ENCODE results near the gene CCDC83.
A peak's percentile ranks its signal among the peaks of the same experiment; 100 is the strongest.
"Not testable (repeated sequence)": the region's sequence is repeated elsewhere in the genome, so short reads cannot be mapped to it uniquely, and the experiment has no call there.

The CCDC83 gene

DNA sequence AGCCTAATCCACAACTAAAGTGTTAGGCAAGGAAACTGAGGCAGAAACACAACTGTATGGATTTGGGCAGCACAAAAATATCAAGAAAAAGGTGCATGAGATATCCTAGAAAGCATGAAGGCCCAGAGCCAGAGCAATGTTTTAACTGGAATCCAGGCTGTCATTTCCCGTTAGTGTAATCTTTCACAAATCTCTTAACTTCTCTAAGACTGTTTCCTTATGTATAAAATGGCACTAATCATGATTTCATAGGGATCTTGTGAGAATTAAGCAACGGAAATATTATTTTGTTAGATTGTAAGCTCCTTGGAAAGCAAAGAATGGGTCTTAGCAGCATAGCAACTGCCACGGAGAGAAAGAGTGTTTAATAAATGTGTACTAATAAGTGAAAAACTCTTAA lies 29.6 kb upstream of the CCDC83 start:
- Mint-ChIP-seq H3K4me1 (no peaks in the 10 kb centered on the region), H3K4me3 (no peak overlapping the region), H3K9me3 (no peaks in the 10 kb centered on the region), H3K27me3 (no peaks in the 10 kb centered on the region), H3K27ac (no peak overlapping the region), H3K36me3 (no peaks in the 10 kb centered on the region)
- DNase-seq: no peak
- no peak for ATAC-seq (replicated peaks)

DNA sequence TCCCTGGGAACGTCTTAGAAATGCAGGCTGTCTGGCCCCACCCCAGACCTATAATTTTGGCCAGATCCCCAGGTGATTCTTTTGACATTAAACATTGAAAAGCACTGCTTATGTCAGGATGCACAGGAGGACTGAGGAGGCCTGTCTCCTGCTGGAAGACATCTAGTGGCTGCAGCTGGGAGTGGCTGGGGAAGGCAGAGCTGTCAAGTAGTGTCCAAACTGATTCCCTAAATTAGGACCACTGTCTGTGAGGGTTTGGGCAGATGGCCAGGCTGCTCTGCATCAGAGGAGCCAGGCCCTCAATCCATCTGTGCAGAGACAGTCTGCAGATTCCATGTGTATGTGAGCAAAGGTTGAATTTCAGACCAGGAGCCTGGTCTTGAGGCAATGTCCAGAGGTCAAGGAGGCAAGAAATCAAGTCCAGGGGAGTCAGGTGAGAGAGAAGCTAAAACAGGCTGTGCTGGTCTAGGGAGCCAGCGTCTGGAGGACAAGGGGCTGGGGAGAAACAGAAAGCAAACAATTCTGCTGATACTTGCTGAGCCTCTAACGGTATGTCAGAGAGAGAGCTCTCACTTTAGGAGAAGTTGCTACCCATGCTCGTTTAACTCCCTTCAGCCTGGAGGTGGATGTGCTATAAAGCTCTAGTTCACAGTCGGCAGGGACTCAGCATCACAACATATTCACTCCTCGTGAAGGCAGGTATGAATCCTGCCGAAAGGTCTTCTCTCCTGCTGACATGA lies 28.9 kb upstream of the CCDC83 start:
- no peak overlapping the region for H3K4me3 Mint-ChIP-seq
- no peak overlapping the region for H3K27ac Mint-ChIP-seq
- ATAC-seq (replicated peaks) (peak; percentile 48 to 63), DNase-seq (no peak)
- H3K36me3 Mint-ChIP-seq: no peaks in the 10 kb centered on the region
- H3K4me1 Mint-ChIP-seq: no peaks in the 10 kb centered on the region
- no peaks in the 10 kb centered on the region for H3K27me3 Mint-ChIP-seq
- H3K9me3 Mint-ChIP-seq: no peaks in the 10 kb centered on the region

DNA sequence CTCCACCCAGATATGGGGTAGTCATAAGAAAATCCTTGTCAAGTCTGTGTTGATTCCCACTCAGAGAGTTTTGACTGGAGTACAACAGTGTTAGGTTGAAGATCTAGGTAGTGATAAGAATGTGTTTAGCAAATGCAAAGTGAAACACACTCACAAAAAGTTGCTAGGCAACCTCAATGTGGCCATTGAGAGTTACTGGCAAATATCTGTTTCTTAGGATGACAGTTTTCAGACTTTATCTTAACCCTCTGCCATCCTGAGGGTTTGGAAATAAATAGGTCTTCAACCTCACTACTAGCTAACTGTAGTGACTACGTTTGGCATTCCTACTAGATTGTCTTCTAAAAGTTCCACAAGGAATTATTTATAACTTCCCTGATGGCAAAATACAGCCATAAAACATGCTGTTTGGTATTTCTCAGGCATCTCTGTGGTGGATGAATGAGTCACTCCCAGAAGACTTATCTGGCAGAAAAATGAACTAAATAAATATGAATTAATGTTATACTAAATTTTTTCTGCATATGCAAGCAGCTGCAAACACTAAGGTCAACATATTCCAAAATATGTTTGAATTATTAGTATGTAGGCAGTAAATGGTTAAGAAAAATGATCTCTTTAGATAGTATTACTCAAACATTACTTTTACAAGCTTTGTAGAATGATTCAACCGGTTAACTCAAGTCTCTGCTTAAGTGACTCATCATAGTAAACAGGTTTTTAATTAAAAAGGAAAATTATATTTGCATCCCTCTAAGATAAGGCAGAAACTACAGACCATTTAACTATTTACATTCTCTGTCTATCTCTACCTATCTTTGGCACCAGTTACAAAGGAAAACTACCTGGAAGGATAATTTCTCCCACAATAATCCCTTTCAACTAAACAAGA lies 27.2 kb upstream of the CCDC83 start:
- ATAC-seq (replicated peaks) (no peak), DNase-seq (no peak)
- H3K27me3 Mint-ChIP-seq: no peaks in the 10 kb centered on the region
- no peaks in the 10 kb centered on the region for H3K4me1 Mint-ChIP-seq
- no peak overlapping the region for H3K27ac Mint-ChIP-seq
- no peaks in the 10 kb centered on the region for H3K9me3 Mint-ChIP-seq
- no peak overlapping the region for H3K4me3 Mint-ChIP-seq
- no peaks in the 10 kb centered on the region for H3K36me3 Mint-ChIP-seq

GRCh38 chr11:85828640-85828978 lies 26.6 kb upstream of the CCDC83 start:
- H3K27ac Mint-ChIP-seq: no peak overlapping the region
- ATAC-seq (replicated peaks) (no peak), DNase-seq (no peak)
- H3K4me1 Mint-ChIP-seq: no peaks in the 10 kb centered on the region
- H3K9me3 Mint-ChIP-seq: no peaks in the 10 kb centered on the region
- no peaks in the 10 kb centered on the region for H3K36me3 Mint-ChIP-seq
- no peak overlapping the region for H3K4me3 Mint-ChIP-seq
- no peaks in the 10 kb centered on the region for H3K27me3 Mint-ChIP-seq

DNA sequence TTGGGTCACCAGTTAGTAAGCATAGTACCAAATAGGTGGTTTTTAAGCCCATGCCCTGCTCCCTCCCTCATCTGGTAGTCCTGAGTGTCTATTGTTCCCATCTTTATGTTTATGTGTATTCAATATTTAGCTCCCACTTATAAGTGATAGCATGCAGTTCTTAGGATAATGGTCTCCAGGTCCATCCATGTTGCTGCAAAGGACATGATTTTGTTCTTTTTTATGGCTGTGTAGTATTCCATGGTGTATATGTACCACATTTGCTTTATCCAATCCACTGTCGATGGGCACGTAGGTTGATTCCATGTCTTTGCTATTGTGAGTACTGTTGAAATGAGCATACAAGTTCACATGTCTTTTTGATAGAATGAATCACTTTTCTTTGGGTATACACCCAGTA lies 26.0 kb upstream of the CCDC83 start:
- ATAC-seq (replicated peaks) (no peak), DNase-seq (no peak)
- Mint-ChIP-seq H3K9me3 (no peaks in the 10 kb centered on the region), H3K36me3 (no peaks in the 10 kb centered on the region), H3K27ac (no peak overlapping the region), H3K27me3 (no peaks in the 10 kb centered on the region), H3K4me3 (no peak overlapping the region), H3K4me1 (no peaks in the 10 kb centered on the region)

- no peak for DNase-seq
- no peaks in the 10 kb centered on the region for H3K27me3 Mint-ChIP-seq
- ATAC-seq (replicated peaks): no peak
- H3K4me1 Mint-ChIP-seq: no peaks in the 10 kb centered on the region
- H3K9me3 Mint-ChIP-seq: peaks cover 3 to 5% of the 10 kb centered on the region in 2 donors
- no peak overlapping the region for H3K4me3 Mint-ChIP-seq
- peaks cover 0 to 2% of the 10 kb centered on the region in 2 donors for H3K36me3 Mint-ChIP-seq
- no peak overlapping the region for H3K27ac Mint-ChIP-seq
Measured at GRCh38 chr11:85831050-85831449, 24.1 kb upstream of the CCDC83 start.

DNA sequence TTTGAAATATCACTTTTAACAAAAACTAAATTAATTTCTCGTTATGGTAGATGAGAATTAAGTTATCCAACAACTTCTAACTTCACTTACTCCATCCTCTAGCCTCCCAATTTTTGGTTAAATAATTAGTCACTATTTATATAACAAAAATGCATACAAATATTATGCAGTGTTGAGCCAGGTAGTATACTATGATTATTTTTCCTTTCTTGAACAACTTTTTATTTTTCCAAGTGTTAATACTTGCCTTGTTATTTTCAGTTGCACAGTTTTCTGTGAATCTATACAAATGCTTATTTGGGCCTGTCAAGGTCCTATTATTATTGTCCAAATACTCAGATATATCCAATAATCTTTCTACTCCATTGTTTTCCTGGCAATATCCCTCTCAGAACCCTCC lies 19.9 kb upstream of the CCDC83 start:
- no peak for DNase-seq
- peaks cover 0 to 4% of the 10 kb centered on the region in 2 donors for H3K36me3 Mint-ChIP-seq
- H3K9me3 Mint-ChIP-seq: peaks cover 3 to 8% of the 10 kb centered on the region in 2 donors
- no peak for ATAC-seq (replicated peaks)
- no peak overlapping the region for H3K27ac Mint-ChIP-seq
- H3K4me1 Mint-ChIP-seq: no peaks in the 10 kb centered on the region
- no peaks in the 10 kb centered on the region for H3K27me3 Mint-ChIP-seq
- no peak overlapping the region for H3K4me3 Mint-ChIP-seq

- Mint-ChIP-seq H3K36me3 (peaks cover 0 to 4% of the 10 kb centered on the region in 2 donors), H3K4me3 (no peak overlapping the region), H3K27me3 (no peaks in the 10 kb centered on the region), H3K4me1 (no peaks in the 10 kb centered on the region), H3K27ac (no peak overlapping the region), H3K9me3 (peaks cover 3 to 8% of the 10 kb centered on the region in 2 donors)
- ATAC-seq (replicated peaks) (no peak), DNase-seq (no peak)
Measured at GRCh38 chr11:85835729-85836128, 19.5 kb upstream of the CCDC83 start.

- H3K4me1 Mint-ChIP-seq; H3K4me3 Mint-ChIP-seq; H3K27ac Mint-ChIP-seq; H3K27me3 Mint-ChIP-seq; DNase-seq; H3K9me3 Mint-ChIP-seq; H3K36me3 Mint-ChIP-seq; ATAC-seq (replicated peaks): not testable (repeated sequence)
Measured at GRCh38 chr11:85840932-85841331, 14.3 kb upstream of the CCDC83 start.

DNA sequence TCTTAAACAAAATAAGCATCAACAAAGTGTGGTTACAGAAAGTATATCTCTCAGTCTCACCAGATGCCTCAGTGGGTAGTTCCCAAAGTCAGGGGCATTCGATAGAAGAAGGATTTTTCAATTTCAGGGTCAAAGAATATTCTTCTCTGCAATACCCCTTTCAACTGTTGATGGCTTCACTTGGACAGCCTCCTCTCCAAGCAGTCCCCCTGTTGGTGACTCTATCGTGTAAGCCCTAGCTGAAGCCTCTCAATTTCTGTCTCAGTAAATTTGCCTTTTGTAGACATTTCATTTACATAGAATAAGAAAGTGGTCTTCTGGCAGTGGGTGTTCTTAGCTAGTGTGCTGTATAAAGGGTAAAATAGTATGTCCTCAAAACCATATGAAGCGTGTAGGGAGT lies 11.3 kb upstream of the CCDC83 start:
- Mint-ChIP-seq H3K4me1 (no peaks in the 10 kb centered on the region), H3K9me3 (peaks cover 0 to 3% of the 10 kb centered on the region in 2 donors), H3K36me3 (no peaks in the 10 kb centered on the region), H3K27ac (no peak overlapping the region), H3K27me3 (no peaks in the 10 kb centered on the region), H3K4me3 (no peak overlapping the region)
- DNase-seq (no peak), ATAC-seq (replicated peaks) (no peak)

GRCh38 chr11:85844439-85845123 lies 10.6 kb upstream of the CCDC83 start:
- no peaks in the 10 kb centered on the region for H3K4me1 Mint-ChIP-seq
- no peak overlapping the region for H3K27ac Mint-ChIP-seq
- H3K9me3 Mint-ChIP-seq: peaks cover 0 to 3% of the 10 kb centered on the region in 2 donors
- ATAC-seq (replicated peaks) (peak in 1 of 2 donors; percentile 59), DNase-seq (no peak)
- H3K27me3 Mint-ChIP-seq: no peaks in the 10 kb centered on the region
- H3K36me3 Mint-ChIP-seq: no peaks in the 10 kb centered on the region
- H3K4me3 Mint-ChIP-seq: no peak overlapping the region

GRCh38 chr11:85845124-85845631 lies 10.0 kb upstream of the CCDC83 start:
- Mint-ChIP-seq H3K4me1 (no peaks in the 10 kb centered on the region), H3K9me3 (peaks cover 0 to 4% of the 10 kb centered on the region in 2 donors), H3K27me3 (no peaks in the 10 kb centered on the region), H3K27ac (no peak overlapping the region), H3K4me3 (no peak overlapping the region), H3K36me3 (peaks cover 1 to 2% of the 10 kb centered on the region in 2 donors)
- ATAC-seq (replicated peaks) (no peak), DNase-seq (no peak)

GRCh38 chr11:85847436-85847835 lies 7.7 kb upstream of the CCDC83 start:
- no peaks in the 10 kb centered on the region for H3K27me3 Mint-ChIP-seq
- no peaks in the 10 kb centered on the region for H3K4me1 Mint-ChIP-seq
- ATAC-seq (replicated peaks) (no peak), DNase-seq (no peak)
- H3K27ac Mint-ChIP-seq: no peak overlapping the region
- no peak overlapping the region for H3K4me3 Mint-ChIP-seq
- peaks cover 0 to 4% of the 10 kb centered on the region in 2 donors for H3K9me3 Mint-ChIP-seq
- peaks cover 4% of the 10 kb centered on the region in 2 donors for H3K36me3 Mint-ChIP-seq

DNA sequence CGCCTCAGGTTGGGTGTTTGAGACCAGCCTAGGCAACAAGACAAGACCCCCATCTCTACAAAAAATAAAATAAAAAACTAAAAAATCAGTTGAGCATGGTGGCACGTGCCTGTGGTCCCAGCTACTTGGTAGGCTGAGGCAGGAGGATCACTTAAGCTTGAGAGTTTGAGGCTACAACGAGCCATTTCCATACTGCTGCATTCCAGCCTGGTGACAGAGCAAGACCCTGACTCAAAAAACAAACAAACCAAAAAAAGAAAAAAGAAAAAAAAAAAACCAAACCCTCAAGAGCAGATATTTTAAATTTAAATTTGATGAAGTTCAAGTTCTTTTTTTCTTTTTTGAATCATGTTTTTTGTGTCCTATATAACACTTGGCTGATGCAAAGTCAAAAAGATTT lies 7.2 kb upstream of the CCDC83 start:
- H3K27me3 Mint-ChIP-seq: no peaks in the 10 kb centered on the region
- no peak for ATAC-seq (replicated peaks)
- no peak overlapping the region for H3K4me3 Mint-ChIP-seq
- peaks cover 4 to 5% of the 10 kb centered on the region in 2 donors for H3K36me3 Mint-ChIP-seq
- H3K4me1 Mint-ChIP-seq: no peaks in the 10 kb centered on the region
- H3K27ac Mint-ChIP-seq: no peak overlapping the region
- DNase-seq: no peak
- peaks cover 0 to 4% of the 10 kb centered on the region in 2 donors for H3K9me3 Mint-ChIP-seq

All from stimulated activated naive B cell treated with anti-CD40 and anti-IgM and Interleukin-4, amounts not matched to agents 10 μg/mL and 1 μg/mL and 100 μg/mL, for 72 hours (primary cell).